OCI-LY1 (cell line): ENCODE data around the gene OAF.

Experiments
- EZH2 ChIP-seq: fragments of 200-600 bp; sonication (generic), shearing (Covaris generic); IDR thresholded peaks from 2 replicates; pipeline ENCODE4 v1.8.0; 2017; ENCODE audit warnings: borderline replicate concordance, mixed run types, mild to moderate bottlenecking, antibody characterized with exemption, low read length, moderate library complexity, mixed read lengths
- TF ChIP-seq, protein P1 (sequence below): fragments of 200-600 bp; sonication (generic), shearing (Covaris generic); IDR thresholded peaks from 2 replicates; pipeline ENCODE4 v1.5.1; 2017; ENCODE audit warnings: mild to moderate bottlenecking, antibody characterized with exemption, low read length, moderate library complexity, mixed read lengths

DNA sequence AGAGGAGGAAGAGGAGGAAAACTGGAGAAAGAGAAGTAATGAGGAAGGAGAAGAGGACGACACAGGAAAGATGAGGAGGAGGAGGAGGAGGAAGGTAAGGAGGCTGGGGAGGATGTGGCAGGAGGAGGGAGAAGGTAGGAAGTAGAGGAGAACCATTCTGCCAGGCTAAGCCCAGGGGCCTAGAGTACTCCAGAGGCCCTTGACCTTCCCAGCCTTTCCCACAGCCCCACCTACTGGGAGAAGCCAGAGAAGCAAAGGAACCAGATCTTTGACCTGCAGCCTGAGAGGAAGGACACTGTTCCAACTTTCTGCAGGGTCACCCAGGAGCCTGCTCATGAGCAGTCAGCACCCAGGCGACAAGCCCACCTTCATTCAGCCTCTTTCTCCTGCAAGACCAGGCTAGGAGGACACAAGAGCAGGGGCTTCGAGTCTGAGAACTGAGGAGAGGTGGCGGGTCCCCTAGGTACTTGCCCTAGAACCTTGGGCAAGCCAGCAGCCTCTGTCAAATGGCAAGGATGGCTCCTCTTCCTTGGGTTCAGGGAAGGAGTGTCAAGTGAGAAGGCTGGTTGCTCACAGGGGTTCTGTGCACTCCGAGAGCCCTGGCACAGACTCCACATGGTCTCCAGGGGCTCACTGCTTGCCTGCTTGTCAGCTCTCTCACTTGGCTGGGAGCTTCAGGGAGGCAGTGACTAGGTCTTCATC is 27.9 kb upstream of the OAF start:
- TF ChIP-seq, protein P1, sequence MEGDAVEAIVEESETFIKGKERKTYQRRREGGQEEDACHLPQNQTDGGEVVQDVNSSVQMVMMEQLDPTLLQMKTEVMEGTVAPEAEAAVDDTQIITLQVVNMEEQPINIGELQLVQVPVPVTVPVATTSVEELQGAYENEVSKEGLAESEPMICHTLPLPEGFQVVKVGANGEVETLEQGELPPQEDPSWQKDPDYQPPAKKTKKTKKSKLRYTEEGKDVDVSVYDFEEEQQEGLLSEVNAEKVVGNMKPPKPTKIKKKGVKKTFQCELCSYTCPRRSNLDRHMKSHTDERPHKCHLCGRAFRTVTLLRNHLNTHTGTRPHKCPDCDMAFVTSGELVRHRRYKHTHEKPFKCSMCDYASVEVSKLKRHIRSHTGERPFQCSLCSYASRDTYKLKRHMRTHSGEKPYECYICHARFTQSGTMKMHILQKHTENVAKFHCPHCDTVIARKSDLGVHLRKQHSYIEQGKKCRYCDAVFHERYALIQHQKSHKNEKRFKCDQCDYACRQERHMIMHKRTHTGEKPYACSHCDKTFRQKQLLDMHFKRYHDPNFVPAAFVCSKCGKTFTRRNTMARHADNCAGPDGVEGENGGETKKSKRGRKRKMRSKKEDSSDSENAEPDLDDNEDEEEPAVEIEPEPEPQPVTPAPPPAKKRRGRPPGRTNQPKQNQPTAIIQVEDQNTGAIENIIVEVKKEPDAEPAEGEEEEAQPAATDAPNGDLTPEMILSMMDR: no peak
- no peak for TF ChIP-seq EZH2
